Measurements from ENCODE around the gene TBL1X.

DNA sequence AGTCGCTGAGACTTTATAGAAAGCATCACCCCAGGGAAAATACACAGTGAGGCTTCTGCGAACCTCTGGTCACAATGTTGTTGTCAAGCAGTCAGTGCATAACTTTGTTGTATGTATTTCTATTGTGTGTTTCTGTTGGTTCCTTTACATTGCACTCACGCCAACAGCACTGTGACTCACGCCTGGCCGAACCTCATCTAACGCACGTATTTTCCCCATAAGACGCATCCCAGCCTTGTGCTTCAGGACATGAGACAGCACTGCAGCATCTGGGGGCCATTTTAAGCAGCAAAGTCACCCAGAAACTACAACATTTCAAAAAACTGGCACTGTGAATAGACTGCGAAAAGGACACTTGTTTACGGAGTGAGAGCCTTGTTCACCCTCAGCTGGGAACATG is 30.6 kb downstream of the TBL1X start:
- TF ChIP-seq, protein P1, sequence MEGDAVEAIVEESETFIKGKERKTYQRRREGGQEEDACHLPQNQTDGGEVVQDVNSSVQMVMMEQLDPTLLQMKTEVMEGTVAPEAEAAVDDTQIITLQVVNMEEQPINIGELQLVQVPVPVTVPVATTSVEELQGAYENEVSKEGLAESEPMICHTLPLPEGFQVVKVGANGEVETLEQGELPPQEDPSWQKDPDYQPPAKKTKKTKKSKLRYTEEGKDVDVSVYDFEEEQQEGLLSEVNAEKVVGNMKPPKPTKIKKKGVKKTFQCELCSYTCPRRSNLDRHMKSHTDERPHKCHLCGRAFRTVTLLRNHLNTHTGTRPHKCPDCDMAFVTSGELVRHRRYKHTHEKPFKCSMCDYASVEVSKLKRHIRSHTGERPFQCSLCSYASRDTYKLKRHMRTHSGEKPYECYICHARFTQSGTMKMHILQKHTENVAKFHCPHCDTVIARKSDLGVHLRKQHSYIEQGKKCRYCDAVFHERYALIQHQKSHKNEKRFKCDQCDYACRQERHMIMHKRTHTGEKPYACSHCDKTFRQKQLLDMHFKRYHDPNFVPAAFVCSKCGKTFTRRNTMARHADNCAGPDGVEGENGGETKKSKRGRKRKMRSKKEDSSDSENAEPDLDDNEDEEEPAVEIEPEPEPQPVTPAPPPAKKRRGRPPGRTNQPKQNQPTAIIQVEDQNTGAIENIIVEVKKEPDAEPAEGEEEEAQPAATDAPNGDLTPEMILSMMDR (IDR thresholded peaks at IDR 0.05; ENCODE audit: low read depth, low read length): no peak
- TF ChIP-seq EZH2phosphoT487 (IDR thresholded peaks at IDR 0.05; ENCODE audit: low read depth): no peak
